CD14-positive monocyte (primary cell): ENCODE data around the gene CAB39L. TPM values are rescaled to one million over a fixed set of nuclear protein-coding genes. Genes with fewer than 3 reads are reported as not detected.

Experiments used
- DNase-seq, 3 donors: peaks; one replicate each; pipeline ENCODE4 v3.0.0-alpha.2; 2011 to 2022
- H2AFZ ChIP-seq: 2 replicates; pipeline ENCODE4 v1.6.0; 2012; ENCODE audit warnings: mild to moderate bottlenecking, low read depth, low read length, inconsistent platforms; ENCODE audit not compliant: insufficient read depth, poor library complexity, severe bottlenecking
- H3K27ac ChIP-seq, 2 donors: 1 replicate in 1 of 2; 2 replicates in 1 of 2; pipeline ENCODE4 v1.5.1; 2012 to 2013; ENCODE audit warnings: low read length in 2 of 2, control low read depth in 1 of 2, inconsistent platforms in 1 of 2, low read depth in 1 of 2, mild to moderate bottlenecking in 1 of 2
- H3K27me3 ChIP-seq, 2 donors: one replicate each; pipeline versions ENCODE4 v1.6.0 to v1.6.1; 2011 to 2013; ENCODE audit warnings: low read length in 2 of 2; ENCODE audit not compliant: control insufficient read depth in 2 of 2, insufficient read depth in 2 of 2
- H3K36me3 ChIP-seq, 2 donors: replicated peaks in 1 of 2; 1 replicate in 1 of 2; 2 replicates in 1 of 2; pipeline versions ENCODE4 v1.5.1 to v1.6.1; 2012 to 2013; ENCODE audit warnings: low read length in 2 of 2, control low read depth in 1 of 2, inconsistent platforms in 1 of 2, mild to moderate bottlenecking in 1 of 2; ENCODE audit not compliant: insufficient read depth in 2 of 2, control insufficient read depth in 1 of 2
- H3K4me1 ChIP-seq, 2 donors: 1 replicate in 1 of 2; 2 replicates in 1 of 2; pipeline versions ENCODE4 v1.5.1 to v1.6.1; 2012 to 2013; ENCODE audit warnings: low read length in 2 of 2, control low read depth in 1 of 2, inconsistent platforms in 1 of 2, mild to moderate bottlenecking in 1 of 2, moderate library complexity in 1 of 2; ENCODE audit not compliant: insufficient read depth in 2 of 2, control insufficient read depth in 1 of 2
- H3K4me2 ChIP-seq: replicated peaks from 2 replicates; pipeline ENCODE3; 2012; ENCODE audit warnings: low read length, moderate library complexity, mild to moderate bottlenecking; ENCODE audit not compliant: poor library complexity, severe bottlenecking; ENCODE audit errors: extremely low read depth
- H3K4me3 ChIP-seq, 3 experiments: fragments of 200-600 bp in 1 of 3; sonication (generic) in 1 of 3; replicated peaks in 1 of 3; 1 replicate in 2 of 3; 2 replicates in 1 of 3; pipeline ENCODE4 v1.5.1; 2011 to 2013; ENCODE audit warnings: low read length in 3 of 3, mild to moderate bottlenecking in 3 of 3, control low read depth in 2 of 3, low read depth in 2 of 3, inconsistent platforms in 1 of 3, moderate library complexity in 1 of 3
- H3K79me2 ChIP-seq: 2 replicates; pipeline ENCODE4 v1.6.0; 2012; ENCODE audit warnings: mild to moderate bottlenecking, control low read depth, inconsistent platforms, low read length, moderate library complexity; ENCODE audit not compliant: insufficient read depth
- H3K9ac ChIP-seq: 2 replicates; pipeline ENCODE4 v1.6.0; 2017; ENCODE audit warnings: low read length, mild to moderate bottlenecking; ENCODE audit not compliant: insufficient read depth, poor library complexity, severe bottlenecking
- H3K9me3 ChIP-seq, 2 donors: replicated peaks in 1 of 2; 1 replicate in 1 of 2; 2 replicates in 1 of 2; pipeline versions ENCODE4 v1.5.1 to v1.6.1; 2012 to 2013; ENCODE audit warnings: low read length in 2 of 2, control low read depth in 1 of 2; ENCODE audit not compliant: control insufficient read depth in 1 of 2, insufficient read depth in 1 of 2
- H4K20me1 ChIP-seq: 2 replicates; pipeline ENCODE4 v1.6.0; 2012; ENCODE audit warnings: mild to moderate bottlenecking, low read length, control low read depth, moderate library complexity; ENCODE audit not compliant: insufficient read depth
- H3K27ac Mint-ChIP-seq, 7 donors: one replicate each; pipeline ENCODE4 v1.8.0; 2020; ENCODE audit warnings: mild to moderate bottlenecking in 7 of 7, mixed read lengths in 7 of 7, moderate library complexity in 6 of 7, inconsistent platforms in 2 of 7
- H3K27me3 Mint-ChIP-seq, 3 donors: one replicate each; pipeline ENCODE4 v1.8.0; 2021 to 2022; ENCODE audit warnings: low read depth in 3 of 3, mild to moderate bottlenecking in 3 of 3, mixed read lengths in 3 of 3, moderate library complexity in 3 of 3, inconsistent platforms in 1 of 3
- H3K36me3 Mint-ChIP-seq, 2 donors: one replicate each; pipeline ENCODE4 v1.8.0; 2020; ENCODE audit warnings: mixed read lengths in 2 of 2, inconsistent platforms in 1 of 2, mild to moderate bottlenecking in 1 of 2
- H3K4me1 Mint-ChIP-seq: one replicate; pipeline ENCODE4 v1.8.0; 2020; ENCODE audit warnings: mild to moderate bottlenecking, mixed read lengths
- H3K4me3 Mint-ChIP-seq, 2 donors: one replicate each; pipeline ENCODE4 v1.8.0; 2020; ENCODE audit warnings: mild to moderate bottlenecking in 2 of 2, mixed read lengths in 2 of 2, moderate library complexity in 1 of 2
- H3K9me3 Mint-ChIP-seq, 7 donors: one replicate each; pipeline ENCODE4 v1.8.0; 2020 to 2022; ENCODE audit warnings: mixed read lengths in 7 of 7, mild to moderate bottlenecking in 6 of 7, moderate library complexity in 6 of 7, inconsistent platforms in 2 of 7
- WGBS: methylation state at CpG from one replicate; pipeline ENCODE4 v1.1.5; 2013; ENCODE audit warnings: missing lambda C conversion rate; ENCODE audit not compliant: insufficient coverage; 5-methylcytosine and 5-hydroxymethylcytosine counted together
- intact Hi-C, 2 donors: fragments of 100-400 bp; cut with micrococcal nuclease; formaldehyde crosslinking; loops; one replicate each; pipeline versions ENCODE4 v1.15.0 to v1.15.1; 2023
- polyA plus RNA-seq, 3 donors: library from polyadenylated mRNA; depleted of rRNA in 1 of 3; unstranded in 2 of 3; stranded (reverse) in 1 of 3; fragments of 300-500 nt in 2 of 3; fragments of >200 nt in 1 of 3; fragmentation: Illumina TruSeq in 2 of 3; gene quantifications; 1 replicate in 2 of 3; 2 replicates in 1 of 3; pipeline ENCODE4 v1.2.3, GENCODE V29; 2012 to 2021
- TF ChIP-seq, protein P1 (sequence below): fragments of 200-600 bp; IDR thresholded peaks from one replicate; pipeline ENCODE4 v1.8.0; 2022; ENCODE audit warnings: antibody characterized with exemption, mild to moderate bottlenecking

The CAB39L gene
- polyA plus RNA-seq, 3 donors, result 1.9 to 5.1 (median 2.7) TPM

DNA sequence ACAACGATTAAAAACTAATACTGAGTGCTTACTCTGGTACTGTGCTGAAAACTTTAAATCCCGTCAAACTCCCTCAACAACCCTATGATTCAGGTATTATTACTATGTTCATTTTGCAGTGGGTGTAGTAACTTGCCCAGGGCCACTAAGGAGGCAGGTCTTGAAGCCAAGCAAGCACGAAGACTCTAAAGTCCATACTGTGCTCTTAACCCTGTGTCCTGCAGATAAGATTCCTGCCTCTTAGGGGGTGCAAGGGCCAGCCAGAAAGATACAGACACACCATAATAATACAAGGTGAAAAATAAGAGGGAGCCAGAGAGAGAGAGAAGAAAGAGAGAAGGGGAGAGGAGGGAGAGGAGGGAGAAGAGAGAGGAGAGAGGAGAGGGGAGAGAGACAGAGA lies 100.6 kb downstream of the CAB39L start:
- Histone ChIP-seq H2AFZ (no peak overlapping the region), H3K36me3 (no peaks in the 10 kb centered on the region), H3K9ac (no peak overlapping the region), H3K27ac (no peak overlapping the region), H3K4me1 (no peaks in the 10 kb centered on the region), H3K27me3 (no peaks in the 10 kb centered on the region), H3K4me3 (no peak overlapping the region), H3K79me2 (no peaks in the 10 kb centered on the region), H3K9me3 (no peaks in the 10 kb centered on the region), H4K20me1 (no peaks in the 10 kb centered on the region), H3K4me2 (no peak overlapping the region)
- no peak for DNase-seq
- intact Hi-C loops, result no loop called here
- Mint-ChIP-seq H3K27ac (peak overlapping the region in 1 of 7 donors; percentile 22), H3K9me3 (peaks cover 0 to 2% (median 0%) of the 10 kb centered on the region in 7 donors), H3K36me3 (peaks cover 6 to 8% of the 10 kb centered on the region in 2 donors), H3K4me1 (no peaks in the 10 kb centered on the region), H3K4me3 (no peak overlapping the region), H3K27me3 (peaks cover 0 to 3% (median 0%) of the 10 kb centered on the region in 3 donors)
- TF ChIP-seq, protein P1, sequence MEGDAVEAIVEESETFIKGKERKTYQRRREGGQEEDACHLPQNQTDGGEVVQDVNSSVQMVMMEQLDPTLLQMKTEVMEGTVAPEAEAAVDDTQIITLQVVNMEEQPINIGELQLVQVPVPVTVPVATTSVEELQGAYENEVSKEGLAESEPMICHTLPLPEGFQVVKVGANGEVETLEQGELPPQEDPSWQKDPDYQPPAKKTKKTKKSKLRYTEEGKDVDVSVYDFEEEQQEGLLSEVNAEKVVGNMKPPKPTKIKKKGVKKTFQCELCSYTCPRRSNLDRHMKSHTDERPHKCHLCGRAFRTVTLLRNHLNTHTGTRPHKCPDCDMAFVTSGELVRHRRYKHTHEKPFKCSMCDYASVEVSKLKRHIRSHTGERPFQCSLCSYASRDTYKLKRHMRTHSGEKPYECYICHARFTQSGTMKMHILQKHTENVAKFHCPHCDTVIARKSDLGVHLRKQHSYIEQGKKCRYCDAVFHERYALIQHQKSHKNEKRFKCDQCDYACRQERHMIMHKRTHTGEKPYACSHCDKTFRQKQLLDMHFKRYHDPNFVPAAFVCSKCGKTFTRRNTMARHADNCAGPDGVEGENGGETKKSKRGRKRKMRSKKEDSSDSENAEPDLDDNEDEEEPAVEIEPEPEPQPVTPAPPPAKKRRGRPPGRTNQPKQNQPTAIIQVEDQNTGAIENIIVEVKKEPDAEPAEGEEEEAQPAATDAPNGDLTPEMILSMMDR, result no peak
- no CpG with 5 or more reads among the region's 3 CpGs for WGBS

DNA sequence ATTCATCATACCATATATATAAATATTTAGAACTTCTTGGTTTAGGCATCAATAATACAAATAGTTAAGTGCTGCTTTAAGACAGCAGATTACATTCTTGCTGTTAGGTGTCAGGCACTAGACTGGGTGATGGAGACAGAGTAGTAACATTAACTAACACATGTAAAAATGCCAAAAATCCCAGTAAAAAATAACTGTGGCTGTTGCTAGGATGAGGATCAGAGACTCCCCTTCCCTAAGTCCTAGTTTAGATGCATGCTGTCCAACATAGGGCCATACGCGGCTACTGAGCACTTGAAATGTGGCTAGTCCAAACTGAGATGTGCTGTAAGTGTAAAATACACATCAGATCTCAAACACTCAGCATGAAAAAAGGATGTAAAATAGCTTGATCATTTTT lies 101.4 kb downstream of the CAB39L start:
- H3K9me3 Mint-ChIP-seq, result peaks cover 0 to 2% (median 0%) of the 10 kb centered on the region in 7 donors
- no peaks in the 10 kb centered on the region for H3K27me3 ChIP-seq
- H3K4me3 ChIP-seq, result no peak overlapping the region
- no peak for DNase-seq
- no peaks in the 10 kb centered on the region for H3K4me1 ChIP-seq
- no peak overlapping the region for H3K27ac ChIP-seq
- H3K36me3 ChIP-seq, result no peaks in the 10 kb centered on the region
- H3K4me1 Mint-ChIP-seq, result no peaks in the 10 kb centered on the region
- H3K27me3 Mint-ChIP-seq, result peaks cover 0 to 3% (median 0%) of the 10 kb centered on the region in 3 donors
- H3K9me3 ChIP-seq, result no peaks in the 10 kb centered on the region
- no peak overlapping the region for H3K27ac Mint-ChIP-seq
- H3K9ac ChIP-seq, result no peak overlapping the region
- no peaks in the 10 kb centered on the region for H3K79me2 ChIP-seq
- no CpG with 5 or more reads among the region's 2 CpGs for WGBS
- no peak overlapping the region for H2AFZ ChIP-seq
- no peak overlapping the region for H3K4me3 Mint-ChIP-seq
- intact Hi-C loops, result no loop called here
- H3K4me2 ChIP-seq, result no peak overlapping the region
- H3K36me3 Mint-ChIP-seq, result peaks cover 3 to 4% of the 10 kb centered on the region in 2 donors
- no peaks in the 10 kb centered on the region for H4K20me1 ChIP-seq
- TF ChIP-seq, protein P1, result no peak
